AG09319 (cell line): ENCODE results near the gene CETP.
"Not testable (repeated sequence)": the region's sequence is repeated elsewhere in the genome, so short reads cannot be mapped to it uniquely, and the experiment has no call there.

ENCODE experiments used
- DNase-seq: peaks from one replicate; pipeline ENCODE4 v3.0.0-alpha.2; 2010; ENCODE audit warnings: low read depth; ENCODE audit errors: extremely low read depth
- CTCF ChIP-seq: IDR thresholded peaks from 2 replicates; pipeline ENCODE4 v1.5.1; 2011; ENCODE audit warnings: low read depth, mild to moderate bottlenecking, inconsistent platforms, low read length, moderate library complexity

CETP gene

GRCh38 chr16:56985962-56986360 is 24.2 kb downstream of the CETP start:
- TF ChIP-seq CTCF: no peak
- no peak for DNase-seq

GRCh38 chr16:56986361-56986760 is 24.6 kb downstream of the CETP start:
- DNase-seq: no peak
- TF ChIP-seq CTCF: no peak

GRCh38 chr16:56986908-56987307 is 25.2 kb downstream of the CETP start:
- DNase-seq: not testable (repeated sequence)

GRCh38 chr16:56987692-56988091 is 25.9 kb downstream of the CETP start:
- TF ChIP-seq CTCF: no peak

GRCh38 chr16:56988161-56988947 is 26.6 kb downstream of the CETP start:
- no peak for TF ChIP-seq CTCF
- no peak for DNase-seq

More at GRCh38 chr16:56987692-56988091, 25.9 kb downstream of the CETP start:
- no peak for DNase-seq

GRCh38 chr16:56988948-56989945 is 27.5 kb downstream of the CETP start, which contains the start of gene NLRC5:
Gene NLRC5, plus strand, starts transcription at chr16:56989557. Its CDS starts 31,156 bp downstream, at chr16:57020713.
- no peak for TF ChIP-seq CTCF
- DNase-seq: peak; percentile 60

GRCh38 chr16:56989988-56990387 is 28.2 kb downstream of the CETP start:
- no peak for TF ChIP-seq CTCF
- DNase-seq: no peak
